OCI-LY3 (cell line): ENCODE measurements around the gene HIVEP3.

Source experiments
- H2AFZ ChIP-seq: fragments of 200-600, 300-600 bp; shearing (Covaris generic); 2 replicates; pipeline ENCODE4 v1.6.0; 2014; ENCODE audit warnings: antibody characterized with exemption, low read depth, low read length
- H3K27ac ChIP-seq: fragments of 200-600, 300-600 bp; sonication (generic); 2 replicates; pipeline ENCODE4 v1.5.1; 2014; ENCODE audit warnings: mild to moderate bottlenecking, low read length, moderate library complexity, mixed read lengths
- H3K27me3 ChIP-seq: fragments of 200-600, 300-600 bp; sonication (generic); 2 replicates; pipeline ENCODE4 v1.6.1; 2014; ENCODE audit warnings: low read depth, low read length, mixed read lengths
- H3K36me3 ChIP-seq: fragments of 200-600, 300-600 bp; sonication (generic); replicated peaks from 2 replicates; pipeline ENCODE3; 2014; ENCODE audit warnings: low read depth, low read length, mixed read lengths
- H3K4me1 ChIP-seq: fragments of 300-600, 200-600 bp; sonication (generic); 2 replicates; pipeline ENCODE4 v1.6.1; 2014; ENCODE audit warnings: low read length, mixed read lengths
- H3K4me2 ChIP-seq: fragments of 200-600, 300-600 bp; sonication (generic); 2 replicates; pipeline ENCODE4 v1.6.1; 2014; ENCODE audit warnings: low read length, mixed read lengths
- H3K4me3 ChIP-seq: fragments of 300-600, 200-600 bp; sonication (generic); 2 replicates; pipeline ENCODE4 v1.5.1; 2014; ENCODE audit warnings: antibody characterized with exemption, mild to moderate bottlenecking, low read length, moderate library complexity
- H3K79me2 ChIP-seq: fragments of 300-600, 200-600 bp; shearing (Covaris generic); 2 replicates; pipeline ENCODE4 v1.6.1; 2014; ENCODE audit warnings: mild to moderate bottlenecking, low read length, mixed read lengths
- H3K9ac ChIP-seq: fragments of 300-600, 200-600 bp; shearing (Covaris generic); 2 replicates; pipeline ENCODE4 v1.6.0; 2014; ENCODE audit warnings: mild to moderate bottlenecking, low read length, moderate library complexity
- H3K9me3 ChIP-seq: fragments of 200-600, 300-600 bp; shearing (Covaris generic); 2 replicates; pipeline ENCODE4 v1.6.1; 2014; ENCODE audit warnings: low read length, mixed read lengths; ENCODE audit not compliant: insufficient read depth
- H4K20me1 ChIP-seq: fragments of 200-600, 300-600 bp; sonication (generic); 2 replicates; pipeline ENCODE4 v1.6.1; 2016; ENCODE audit warnings: low read length, mixed read lengths; ENCODE audit not compliant: insufficient read depth
- EZH2phosphoT487 ChIP-seq: fragments of 200-600 bp; shearing (Covaris generic); IDR thresholded peaks from 2 replicates; pipeline ENCODE4 v1.6.1; 2018; ENCODE audit warnings: antibody characterized with exemption, mixed run types, low read depth
- TF ChIP-seq, protein P1 (sequence below): fragments of 200-600, 300-600 bp; sonication (generic); IDR thresholded peaks from 2 replicates; pipeline ENCODE4 v1.5.1; 2014; ENCODE audit warnings: antibody characterized with exemption, low read length, low read depth

The HIVEP3 gene

DNA sequence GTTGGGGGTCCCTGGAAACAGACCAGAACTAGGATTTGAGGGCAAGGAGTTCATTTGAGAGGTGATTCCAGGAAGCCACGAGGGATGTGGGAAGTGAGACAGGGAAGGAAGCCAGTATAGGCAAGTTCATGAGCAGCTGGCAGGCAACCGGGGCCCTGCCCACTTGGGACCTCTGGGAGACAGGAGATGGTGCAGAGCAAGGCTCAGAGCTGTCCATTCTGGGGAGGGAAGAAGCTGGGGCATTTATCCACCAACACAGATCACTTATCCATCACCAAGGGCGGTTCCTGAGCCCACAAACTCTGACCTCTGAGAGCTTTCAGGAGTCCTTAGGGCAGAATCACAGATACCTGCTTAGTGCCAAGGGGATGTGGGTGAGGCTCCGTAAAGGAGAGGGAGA, 451.0 kb downstream of the HIVEP3 start:
- H3K4me1 ChIP-seq: peaks cover 7% of the 10 kb centered on the region; the same call in 1 of the 2 replicates
- H3K4me2 ChIP-seq: no peak overlapping the region
- no peak overlapping the region for H2AFZ ChIP-seq

DNA sequence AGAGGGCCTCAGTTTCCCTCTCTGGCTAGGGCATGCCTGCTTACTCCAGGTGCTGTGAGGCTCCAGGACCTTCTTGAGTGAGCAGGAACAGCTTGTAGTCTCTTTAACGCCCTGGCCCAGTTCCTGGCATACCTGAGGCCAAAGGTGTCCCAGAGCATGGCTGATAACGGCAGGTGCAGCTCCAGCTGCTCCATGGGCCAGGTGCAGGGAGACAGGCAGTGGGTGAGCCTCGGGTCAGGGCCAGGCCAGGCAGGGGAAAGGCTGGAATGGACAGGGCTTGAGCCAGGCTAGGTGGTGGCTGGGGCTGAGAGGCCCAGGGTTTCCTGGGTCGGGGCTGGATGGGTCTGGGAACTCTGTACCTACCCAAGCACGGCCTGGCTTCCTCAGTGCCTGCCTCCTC, 452.6 kb downstream of the HIVEP3 start:
- Histone ChIP-seq H3K36me3 (no peaks in the 10 kb centered on the region), H3K79me2 (no peaks in the 10 kb centered on the region), H3K27me3 (peaks cover 12% of the 10 kb centered on the region; the same call in 1 of the 2 replicates), H3K27ac (no peak overlapping the region), H3K4me3 (no peak overlapping the region), H3K9ac (no peak overlapping the region), H4K20me1 (no peaks in the 10 kb centered on the region), H3K4me1 (peaks cover 7% of the 10 kb centered on the region; the same call in 1 of the 2 replicates), H3K9me3 (no peaks in the 10 kb centered on the region), H2AFZ (no peak overlapping the region), H3K4me2 (no peak overlapping the region)
- TF ChIP-seq, protein P1, sequence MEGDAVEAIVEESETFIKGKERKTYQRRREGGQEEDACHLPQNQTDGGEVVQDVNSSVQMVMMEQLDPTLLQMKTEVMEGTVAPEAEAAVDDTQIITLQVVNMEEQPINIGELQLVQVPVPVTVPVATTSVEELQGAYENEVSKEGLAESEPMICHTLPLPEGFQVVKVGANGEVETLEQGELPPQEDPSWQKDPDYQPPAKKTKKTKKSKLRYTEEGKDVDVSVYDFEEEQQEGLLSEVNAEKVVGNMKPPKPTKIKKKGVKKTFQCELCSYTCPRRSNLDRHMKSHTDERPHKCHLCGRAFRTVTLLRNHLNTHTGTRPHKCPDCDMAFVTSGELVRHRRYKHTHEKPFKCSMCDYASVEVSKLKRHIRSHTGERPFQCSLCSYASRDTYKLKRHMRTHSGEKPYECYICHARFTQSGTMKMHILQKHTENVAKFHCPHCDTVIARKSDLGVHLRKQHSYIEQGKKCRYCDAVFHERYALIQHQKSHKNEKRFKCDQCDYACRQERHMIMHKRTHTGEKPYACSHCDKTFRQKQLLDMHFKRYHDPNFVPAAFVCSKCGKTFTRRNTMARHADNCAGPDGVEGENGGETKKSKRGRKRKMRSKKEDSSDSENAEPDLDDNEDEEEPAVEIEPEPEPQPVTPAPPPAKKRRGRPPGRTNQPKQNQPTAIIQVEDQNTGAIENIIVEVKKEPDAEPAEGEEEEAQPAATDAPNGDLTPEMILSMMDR: no peak
- TF ChIP-seq EZH2phosphoT487: no peak

More for the DNA sequence above, 451.0 kb downstream of the HIVEP3 start:
- TF ChIP-seq, protein P1: no peak
- TF ChIP-seq EZH2phosphoT487: no peak
- Histone ChIP-seq H3K79me2 (no peaks in the 10 kb centered on the region), H3K27ac (no peak overlapping the region), H4K20me1 (no peaks in the 10 kb centered on the region), H3K4me3 (no peak overlapping the region), H3K9ac (no peak overlapping the region), H3K36me3 (no peaks in the 10 kb centered on the region), H3K9me3 (no peaks in the 10 kb centered on the region), H3K27me3 (peaks cover 12% of the 10 kb centered on the region; the same call in 1 of the 2 replicates)

DNA sequence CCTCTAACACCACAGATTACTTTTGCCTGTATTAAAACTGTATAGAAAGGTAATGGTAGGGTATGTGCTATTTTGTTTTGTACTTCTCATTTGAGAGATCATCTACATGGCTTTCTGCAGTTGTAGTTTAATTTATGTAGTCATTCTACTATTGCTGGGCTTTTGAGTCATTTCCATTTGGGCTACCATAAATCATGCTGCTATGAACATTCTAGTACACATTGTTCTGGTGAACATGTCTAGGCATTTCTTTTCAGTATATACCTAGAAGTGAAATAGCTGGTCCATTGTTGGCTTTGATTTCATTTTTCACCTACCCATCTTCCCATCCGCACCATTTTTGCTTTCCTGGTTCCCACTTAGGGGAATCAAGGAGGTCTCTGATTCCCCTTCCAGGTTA, 453.0 kb downstream of the HIVEP3 start:
- Histone ChIP-seq H4K20me1 (no peaks in the 10 kb centered on the region), H3K27ac (no peak overlapping the region)

DNA sequence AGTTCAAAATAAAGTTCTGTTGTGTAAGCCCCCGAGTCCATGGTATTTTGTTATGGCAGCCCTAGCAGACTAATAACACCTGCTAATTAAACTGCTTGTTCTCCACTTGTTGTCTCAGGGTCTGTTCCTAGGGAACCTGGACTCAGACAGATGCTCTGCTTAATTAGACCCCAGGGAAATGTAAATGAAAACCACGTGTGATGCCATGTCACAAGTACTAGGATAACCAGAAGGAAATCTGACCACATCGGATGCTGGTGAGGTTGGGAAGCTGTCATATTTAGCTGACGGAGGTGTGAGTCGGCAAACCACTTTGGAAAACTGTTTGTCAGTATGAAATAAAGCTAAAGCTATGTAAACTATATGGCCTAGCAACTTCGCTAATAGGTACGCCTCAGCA, 453.8 kb downstream of the HIVEP3 start:
- H3K4me3 ChIP-seq: no peak overlapping the region
- no peaks in the 10 kb centered on the region for H3K79me2 ChIP-seq
- H2AFZ ChIP-seq: no peak overlapping the region
- H3K4me2 ChIP-seq: no peak overlapping the region
- no peak overlapping the region for H3K27ac ChIP-seq
- H3K36me3 ChIP-seq: no peaks in the 10 kb centered on the region
- peaks cover 7% of the 10 kb centered on the region; the same call in 1 of the 2 replicates for H3K4me1 ChIP-seq
- no peaks in the 10 kb centered on the region for H4K20me1 ChIP-seq
- TF ChIP-seq, protein P1: no peak
- TF ChIP-seq EZH2phosphoT487: no peak
- peaks cover 12% of the 10 kb centered on the region; the same call in 1 of the 2 replicates for H3K27me3 ChIP-seq
- no peaks in the 10 kb centered on the region for H3K9me3 ChIP-seq
- no peak overlapping the region for H3K9ac ChIP-seq

More for the DNA sequence above, 453.0 kb downstream of the HIVEP3 start:
- no peak overlapping the region for H2AFZ ChIP-seq
- no peak overlapping the region for H3K4me2 ChIP-seq
- H3K4me1 ChIP-seq: peaks cover 7% of the 10 kb centered on the region; the same call in 1 of the 2 replicates
- no peak for TF ChIP-seq EZH2phosphoT487
- TF ChIP-seq, protein P1: no peak
- H3K27me3 ChIP-seq: peaks cover 12% of the 10 kb centered on the region; the same call in 1 of the 2 replicates
- H3K9me3 ChIP-seq: no peaks in the 10 kb centered on the region
- no peak overlapping the region for H3K4me3 ChIP-seq
- no peaks in the 10 kb centered on the region for H3K36me3 ChIP-seq
- H3K79me2 ChIP-seq: no peaks in the 10 kb centered on the region
- H3K9ac ChIP-seq: no peak overlapping the region
